Mesodermal cell (in vitro differentiated cells): Measurements from ENCODE around the gene SNRPF.
"Not testable (repeated sequence)": the region's sequence is repeated elsewhere in the genome, so short reads cannot be mapped to it uniquely, and the experiment has no call there.

Source experiments
- H3K27ac ChIP-seq: 2 replicates; pipeline ENCODE4 v1.7.0; 2013; ENCODE audit warnings: mild to moderate bottlenecking, low read depth, low read length, moderate library complexity; ENCODE audit not compliant: severe bottlenecking
- H3K36me3 ChIP-seq: 2 replicates; pipeline ENCODE4 v1.7.1; 2013; ENCODE audit warnings: mild to moderate bottlenecking, low read length, moderate library complexity; ENCODE audit not compliant: control insufficient read depth, insufficient read depth
- H3K4me1 ChIP-seq: one replicate; pipeline ENCODE4 v1.7.1; 2013; ENCODE audit warnings: mild to moderate bottlenecking, low read length; ENCODE audit not compliant: insufficient read depth, control insufficient read depth, poor library complexity, severe bottlenecking
- H3K4me3 ChIP-seq: 2 replicates; pipeline ENCODE4 v1.7.0; 2013; ENCODE audit warnings: low read length, control low read depth, mild to moderate bottlenecking; ENCODE audit not compliant: insufficient read depth, poor library complexity, severe bottlenecking; ENCODE audit errors: extremely low read depth
- H3K9me3 ChIP-seq: 2 replicates; pipeline ENCODE4 v1.7.1; 2013; ENCODE audit warnings: mild to moderate bottlenecking, low read length, moderate library complexity; ENCODE audit not compliant: control insufficient read depth
- WGBS, 2 experiments: methylation state at CpG; one replicate each; pipeline ENCODE4 v1.1.5; 2013; ENCODE audit warnings: missing lambda C conversion rate in 2 of 2; ENCODE audit not compliant: insufficient coverage in 2 of 2; 5-methylcytosine and 5-hydroxymethylcytosine counted together

SNRPF gene

DNA sequence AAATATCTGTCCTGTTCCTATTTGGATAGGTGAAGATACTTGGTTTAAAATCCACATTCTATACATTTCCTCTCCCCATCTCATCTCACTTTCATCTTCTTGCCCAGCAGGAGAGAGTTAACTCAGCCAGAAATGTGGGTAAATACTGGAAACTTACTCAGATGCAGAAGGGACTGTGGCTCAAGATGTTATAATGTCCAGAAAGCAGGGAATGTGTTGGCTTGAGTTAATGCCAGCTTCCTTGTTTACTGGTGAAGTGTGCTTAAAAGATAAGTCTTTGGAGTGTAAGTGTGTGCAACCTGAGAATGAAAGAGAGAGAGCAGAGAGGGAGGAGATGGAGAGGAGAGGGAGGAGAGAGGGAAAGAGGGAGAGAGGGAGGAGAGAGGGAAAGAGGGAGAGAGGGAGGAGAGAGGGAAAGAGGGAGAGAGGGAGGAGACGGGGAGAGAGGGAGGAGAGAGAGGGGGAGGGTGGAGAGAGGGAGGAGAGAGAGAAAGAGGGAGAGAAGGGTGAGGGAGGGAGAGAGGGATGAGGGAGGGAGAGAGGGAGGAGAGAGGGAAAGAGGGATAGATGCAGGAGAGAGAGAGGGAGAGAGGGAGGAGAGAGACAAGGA lies 22.0 kb upstream of the SNRPF start:
- 0% methylated on average over 1 of the region's 1 CpG; no CpG with 5 or more reads in 1 of the 2 experiments for WGBS, 2 experiments
- Histone ChIP-seq H3K4me3 (no peak overlapping the region), H3K4me1 (no peaks in the 10 kb centered on the region), H3K36me3 (no peaks in the 10 kb centered on the region), H3K27ac (no peak overlapping the region), H3K9me3 (no peaks in the 10 kb centered on the region)

DNA sequence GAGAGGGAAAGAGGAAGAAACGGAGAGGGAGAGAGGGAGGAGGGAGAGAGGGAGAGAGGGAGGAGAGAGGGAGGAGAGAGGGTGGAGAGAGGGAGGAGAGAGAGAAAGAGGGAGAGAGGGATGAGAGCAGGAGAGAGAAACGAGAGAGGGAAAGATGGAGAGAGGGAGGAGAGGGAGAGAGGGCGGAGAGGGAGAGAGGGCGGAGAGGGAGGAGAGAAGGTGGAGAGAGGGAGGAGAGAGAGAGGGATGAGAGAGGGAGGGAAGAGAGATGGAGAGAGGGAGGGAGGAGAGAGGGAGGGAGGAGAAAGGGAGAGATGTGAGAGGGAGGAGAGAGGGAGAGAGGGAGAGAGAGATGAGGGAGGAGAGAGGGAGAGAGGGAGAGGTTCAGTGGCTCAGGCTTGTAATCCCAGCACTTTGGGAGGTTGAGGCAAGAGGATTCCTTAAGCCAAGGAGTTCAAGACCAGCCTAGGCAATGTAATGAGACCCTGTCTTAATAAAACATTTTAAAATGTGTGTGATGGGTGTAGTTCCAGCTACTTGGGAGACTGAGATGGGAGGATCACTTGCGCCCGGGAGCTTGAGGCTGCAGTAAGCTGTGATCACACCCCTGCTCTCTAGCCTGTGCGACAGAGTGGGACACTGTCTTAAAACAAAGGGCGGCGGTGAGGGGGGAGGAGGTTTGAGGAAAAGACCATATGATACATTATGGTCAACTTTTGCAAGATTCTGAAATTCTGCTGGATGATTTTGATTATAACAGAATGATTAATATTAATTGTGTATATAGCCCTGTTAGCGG lies 21.3 kb upstream of the SNRPF start:
- WGBS, 2 experiments: 77 to 78% methylated on average over 8 to 9 of the region's 10 CpGs
- H3K4me3 ChIP-seq: no peak overlapping the region
- H3K36me3 ChIP-seq: no peaks in the 10 kb centered on the region
- H3K9me3 ChIP-seq: no peaks in the 10 kb centered on the region
- H3K4me1 ChIP-seq: no peaks in the 10 kb centered on the region
- H3K27ac ChIP-seq: no peak overlapping the region

DNA sequence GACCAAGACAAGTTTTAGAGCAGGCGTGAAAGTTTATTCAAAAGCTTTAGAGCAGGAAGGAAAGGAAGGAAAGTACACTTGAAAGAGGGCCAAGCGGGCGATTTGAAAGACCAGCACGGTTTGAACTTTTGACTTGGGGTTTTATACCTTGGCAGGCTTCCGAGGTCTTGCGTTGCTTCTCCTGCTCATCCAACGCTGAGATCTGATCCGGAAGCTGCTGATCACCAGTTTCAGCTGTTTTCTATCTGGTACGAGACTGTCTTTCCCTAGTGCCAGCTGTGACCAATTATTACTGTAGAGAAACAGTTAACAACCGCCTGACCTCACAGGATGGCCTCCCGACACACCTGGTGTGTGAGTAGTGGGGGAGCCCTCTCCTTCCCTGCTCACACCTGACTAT lies 20.6 kb upstream of the SNRPF start:
- 90 to 98% methylated on average over 7 to 8 of the region's 11 CpGs for WGBS, 2 experiments
- Histone ChIP-seq H3K9me3 (no peaks in the 10 kb centered on the region), H3K36me3 (no peaks in the 10 kb centered on the region)

DNA sequence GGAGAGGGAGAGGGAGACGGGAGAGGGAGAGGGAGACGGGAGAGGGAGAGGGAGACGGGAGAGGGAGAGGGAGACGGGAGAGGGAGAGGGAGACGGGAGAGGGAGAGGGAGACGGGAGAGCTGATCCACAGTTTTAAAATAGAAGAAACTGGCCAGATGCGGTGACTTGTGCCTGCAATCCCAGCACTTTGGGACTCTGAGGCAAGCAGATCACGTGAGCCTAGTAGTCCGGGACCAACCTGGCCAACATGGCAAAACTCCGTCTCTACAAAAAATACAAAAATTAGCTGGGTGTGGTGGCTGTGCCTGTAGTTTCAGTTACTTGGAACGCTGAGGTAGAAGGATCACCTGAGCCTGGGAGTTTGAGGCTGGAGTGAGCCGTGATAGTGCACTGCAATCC lies 16.3 kb upstream of the SNRPF start:
- WGBS, 2 experiments: 83 to 86% methylated on average over 3 to 4 of the region's 12 CpGs
- not testable (repeated sequence) for H3K4me1 ChIP-seq, H3K36me3 ChIP-seq, H3K4me3 ChIP-seq, H3K27ac ChIP-seq, H3K9me3 ChIP-seq

More for the DNA sequence above, 20.6 kb upstream of the SNRPF start:
- Histone ChIP-seq H3K4me3 (no peak overlapping the region), H3K4me1 (no peaks in the 10 kb centered on the region), H3K27ac (no peak overlapping the region)

DNA sequence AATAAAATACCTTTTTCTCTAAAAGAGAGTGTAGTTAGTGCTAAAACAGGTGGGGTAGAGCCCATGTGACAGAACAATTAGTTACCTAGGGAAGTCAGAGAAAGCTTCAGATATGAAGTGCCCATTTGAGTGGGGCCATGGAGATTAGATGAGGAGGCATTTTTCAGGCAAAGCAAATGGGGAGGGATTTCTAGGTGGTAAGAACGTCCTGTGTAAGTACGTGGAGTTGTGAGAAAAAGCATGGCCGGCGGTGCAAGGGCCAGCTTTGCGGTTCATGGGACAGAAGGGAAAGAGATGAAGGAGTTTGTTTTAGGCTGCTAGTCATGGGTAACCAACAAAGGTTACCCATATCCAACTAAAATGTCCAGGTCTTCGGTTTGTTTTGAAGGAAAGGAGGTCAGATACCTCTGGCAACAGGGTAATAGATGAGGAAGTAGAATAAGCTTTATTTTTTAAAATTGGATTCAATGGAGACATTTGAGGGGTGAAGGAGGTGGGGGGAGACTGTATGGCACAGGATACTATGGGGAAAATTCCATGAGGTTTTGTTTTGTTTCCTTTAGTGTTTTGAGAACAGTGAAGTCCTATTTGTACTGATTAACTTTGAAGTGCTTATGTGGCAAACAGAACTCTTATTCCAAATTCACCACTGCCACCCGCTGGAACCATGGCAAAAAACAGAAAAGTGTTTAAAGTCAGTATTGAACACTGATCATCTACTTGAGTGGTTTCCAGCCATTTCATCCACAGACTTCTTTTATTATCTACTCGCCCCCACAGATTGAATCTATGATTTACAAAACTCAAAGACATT lies 10.0 kb upstream of the SNRPF start:
- Histone ChIP-seq H3K4me1 (no peaks in the 10 kb centered on the region), H3K27ac (no peak overlapping the region), H3K36me3 (no peaks in the 10 kb centered on the region), H3K4me3 (no peak overlapping the region), H3K9me3 (no peaks in the 10 kb centered on the region)
- 59 to 86% methylated on average over 2 to 5 of the region's 8 CpGs for WGBS, 2 experiments

DNA sequence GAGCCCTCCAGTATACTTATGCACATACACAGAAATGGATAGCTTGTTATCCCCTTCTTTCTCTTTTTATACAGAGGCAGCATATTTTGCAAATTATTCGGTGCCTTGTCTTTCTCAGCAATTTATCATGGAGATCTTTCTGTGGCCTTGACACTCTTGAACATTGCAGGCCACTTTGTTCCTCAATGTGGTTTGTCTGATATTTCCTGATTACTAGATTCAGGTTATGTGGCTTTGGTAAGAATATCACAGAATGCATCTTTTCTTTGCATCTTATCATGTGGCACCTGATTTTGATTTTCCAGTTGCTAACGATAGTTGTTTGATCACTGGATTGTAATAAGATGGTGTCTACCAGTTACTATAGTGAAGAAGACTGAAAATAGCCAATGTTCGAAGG lies 7.1 kb upstream of the SNRPF start:
- Histone ChIP-seq H3K36me3 (no peaks in the 10 kb centered on the region), H3K9me3 (no peaks in the 10 kb centered on the region), H3K4me1 (no peaks in the 10 kb centered on the region), H3K27ac (no peak overlapping the region), H3K4me3 (no peak overlapping the region)
- 85 to 88% methylated on average over 2 to 3 of the region's 3 CpGs for WGBS, 2 experiments

DNA sequence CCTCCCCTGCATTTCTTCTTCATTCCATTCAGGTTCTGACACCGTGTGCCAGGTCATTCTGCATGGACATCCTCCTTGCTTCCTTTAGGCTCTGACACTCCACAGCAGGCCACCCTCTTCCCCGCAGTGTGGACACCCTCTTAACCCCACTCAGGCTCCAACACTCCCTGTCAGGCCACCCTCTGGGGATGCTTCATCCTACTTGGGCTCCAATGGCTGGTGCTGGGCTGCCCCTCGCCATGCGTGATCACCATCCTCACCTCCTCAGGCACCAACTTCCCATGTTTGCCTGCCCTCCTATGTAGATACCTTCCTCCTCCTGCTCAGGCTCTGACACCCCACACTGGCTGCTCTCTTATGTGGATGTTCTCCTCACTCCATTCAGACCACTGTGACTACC lies 6.6 kb upstream of the SNRPF start:
- H3K9me3 ChIP-seq: no peaks in the 10 kb centered on the region
- no peak overlapping the region for H3K4me3 ChIP-seq
- no peak overlapping the region for H3K27ac ChIP-seq
- H3K36me3 ChIP-seq: no peaks in the 10 kb centered on the region
- WGBS, 2 experiments: 80 to 91% methylated on average over 3 to 4 of the region's 4 CpGs
- no peaks in the 10 kb centered on the region for H3K4me1 ChIP-seq

DNA sequence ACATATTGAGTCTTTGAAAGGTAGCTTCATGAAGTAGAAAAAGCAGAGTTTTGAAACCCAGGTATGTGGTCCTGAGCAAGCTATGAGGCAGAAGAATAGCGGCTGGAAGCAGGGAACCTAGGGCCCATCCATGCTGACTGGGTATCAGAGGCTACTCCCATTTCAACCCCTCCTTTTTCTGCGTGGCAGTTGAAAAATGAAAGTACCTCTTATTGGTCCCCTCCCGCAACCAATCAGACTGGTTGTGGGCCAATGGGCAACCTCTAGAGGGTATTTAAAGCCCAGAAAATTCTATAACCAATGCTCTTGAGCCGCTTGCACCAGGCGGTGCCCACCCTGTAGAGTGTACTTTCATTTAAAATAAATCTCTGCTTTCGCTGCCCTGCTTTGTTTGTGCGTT lies 1.6 kb upstream of the SNRPF start:
- Histone ChIP-seq H3K27ac (no peak overlapping the region), H3K9me3 (peaks cover 7% of the 10 kb centered on the region), H3K4me3 (no peak overlapping the region), H3K36me3 (peaks cover 21% of the 10 kb centered on the region), H3K4me1 (peaks cover 6% of the 10 kb centered on the region)
- WGBS, 2 experiments: 91 to 95% methylated on average over 6 to 7 of the region's 7 CpGs

DNA sequence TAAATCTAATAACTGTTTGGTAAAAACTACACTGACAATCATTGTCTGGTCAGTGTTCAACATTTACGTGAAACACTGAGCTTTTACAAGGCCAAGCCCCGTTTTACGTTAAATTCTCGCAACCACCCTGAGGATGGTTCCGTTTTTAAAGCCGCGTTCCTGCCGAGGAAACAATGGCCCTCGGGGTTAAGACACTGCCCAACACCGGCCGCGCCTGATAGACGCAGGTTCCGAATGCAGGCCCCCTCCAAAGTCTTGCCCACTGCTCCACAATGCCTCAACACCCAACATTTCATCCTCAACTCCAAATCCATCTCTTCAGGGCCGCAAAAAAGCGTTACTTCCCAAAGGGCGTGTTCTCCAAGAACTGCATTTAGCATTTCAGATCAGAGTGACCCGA lies 953 bp upstream of the SNRPF start:
- peaks cover 13% of the 10 kb centered on the region for H3K9me3 ChIP-seq
- H3K27ac ChIP-seq: no peak overlapping the region
- WGBS, 2 experiments: 84 to 90% methylated on average over 18 of the region's 18 CpGs
- H3K4me3 ChIP-seq: peak overlapping the region; percentile 87
- H3K4me1 ChIP-seq: peaks cover 6% of the 10 kb centered on the region
- peaks cover 27% of the 10 kb centered on the region for H3K36me3 ChIP-seq

DNA sequence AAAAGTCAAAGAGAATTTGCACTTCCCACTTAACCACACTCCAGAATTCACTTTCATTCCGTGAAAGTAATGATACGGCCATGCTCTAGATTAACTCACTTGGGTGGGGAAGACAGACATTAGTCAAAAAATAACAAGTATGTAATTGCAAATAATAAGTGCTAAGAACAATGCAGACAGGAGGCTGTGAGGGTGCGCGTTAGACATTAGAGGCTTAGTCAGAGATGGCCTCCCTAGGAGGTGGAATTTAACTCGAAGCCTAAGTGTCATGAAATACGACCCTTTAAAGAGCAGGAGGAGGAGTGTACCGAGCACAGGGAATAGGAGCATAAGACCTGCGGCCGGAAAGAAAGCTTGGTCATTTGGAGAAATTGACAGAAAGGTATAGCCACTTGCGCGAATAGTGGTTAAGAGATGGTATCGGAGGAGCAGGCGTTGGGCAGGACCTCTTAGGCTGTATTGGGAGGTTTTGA lies 628 bp downstream of the SNRPF start:
- peak overlapping the region; percentile 68 for H3K27ac ChIP-seq
- 1 to 3% methylated on average over 11 of the region's 13 CpGs for WGBS, 2 experiments
- H3K4me3 ChIP-seq: peak overlapping the region; percentile 87

More for the DNA sequence above, 628 bp downstream of the SNRPF start:
- H3K36me3 ChIP-seq: peaks cover 43% of the 10 kb centered on the region
- H3K9me3 ChIP-seq: peaks cover 13% of the 10 kb centered on the region
- H3K4me1 ChIP-seq: peaks cover 6% of the 10 kb centered on the region
